ENCODE measurements around the gene CAPN2.

DNA sequence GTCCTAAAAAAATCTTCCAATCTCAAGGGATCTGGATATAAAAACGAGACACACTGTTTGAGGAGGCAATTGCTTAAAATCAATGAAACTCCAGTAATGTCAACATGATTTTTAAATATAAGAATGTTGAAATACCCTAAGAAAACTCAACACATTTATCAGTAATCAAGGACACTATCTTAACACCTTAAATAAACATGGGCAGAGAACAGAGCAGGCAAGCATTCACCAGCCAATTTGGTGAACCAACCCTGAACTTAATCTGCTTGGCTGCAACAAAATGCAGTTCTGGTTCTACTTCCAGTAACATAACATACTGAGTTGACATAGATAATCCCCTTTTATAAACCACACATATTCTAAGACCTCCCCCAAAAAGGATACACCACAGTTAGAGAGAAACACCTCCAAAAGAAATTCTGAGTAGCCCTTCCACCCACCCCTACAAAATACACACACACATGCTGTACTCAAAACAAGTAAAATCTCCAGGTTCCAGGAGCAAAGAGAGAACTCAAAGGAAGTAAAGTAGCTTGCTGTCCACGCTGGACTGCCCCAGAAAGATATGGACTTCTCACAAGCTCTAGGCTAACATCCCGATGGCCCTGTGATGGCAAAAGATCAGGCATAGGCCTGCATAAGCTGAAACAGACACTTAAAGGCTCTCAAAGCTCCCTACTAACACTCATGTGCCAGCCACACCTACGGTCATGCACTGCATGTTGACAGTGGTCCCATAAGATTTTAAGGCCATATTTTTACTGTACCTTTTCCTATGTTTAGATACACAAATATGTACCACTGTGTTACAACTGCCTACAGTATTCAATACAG is 102.9 kb downstream of the CAPN2 start:
- TF ChIP-seq, protein P1, sequence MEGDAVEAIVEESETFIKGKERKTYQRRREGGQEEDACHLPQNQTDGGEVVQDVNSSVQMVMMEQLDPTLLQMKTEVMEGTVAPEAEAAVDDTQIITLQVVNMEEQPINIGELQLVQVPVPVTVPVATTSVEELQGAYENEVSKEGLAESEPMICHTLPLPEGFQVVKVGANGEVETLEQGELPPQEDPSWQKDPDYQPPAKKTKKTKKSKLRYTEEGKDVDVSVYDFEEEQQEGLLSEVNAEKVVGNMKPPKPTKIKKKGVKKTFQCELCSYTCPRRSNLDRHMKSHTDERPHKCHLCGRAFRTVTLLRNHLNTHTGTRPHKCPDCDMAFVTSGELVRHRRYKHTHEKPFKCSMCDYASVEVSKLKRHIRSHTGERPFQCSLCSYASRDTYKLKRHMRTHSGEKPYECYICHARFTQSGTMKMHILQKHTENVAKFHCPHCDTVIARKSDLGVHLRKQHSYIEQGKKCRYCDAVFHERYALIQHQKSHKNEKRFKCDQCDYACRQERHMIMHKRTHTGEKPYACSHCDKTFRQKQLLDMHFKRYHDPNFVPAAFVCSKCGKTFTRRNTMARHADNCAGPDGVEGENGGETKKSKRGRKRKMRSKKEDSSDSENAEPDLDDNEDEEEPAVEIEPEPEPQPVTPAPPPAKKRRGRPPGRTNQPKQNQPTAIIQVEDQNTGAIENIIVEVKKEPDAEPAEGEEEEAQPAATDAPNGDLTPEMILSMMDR (IDR thresholded peaks at IDR 0.05): no peak
- TF ChIP-seq POLR2A (IDR thresholded peaks at IDR 0.05): no peak

Measured in testis (tissue), 2 donors.